Fibroblast of lung (primary cell): ENCODE data around the gene GPC5. TPM values are rescaled to one million over a fixed set of nuclear protein-coding genes. Genes with fewer than 3 reads are reported as not detected.

Experiments
- DNase-seq, 2 donors: peaks; one replicate each; pipeline versions ENCODE4 v3.0.0 to v3.0.0-alpha.2; 2010; ENCODE audit warnings: low read depth in 2 of 2
- H2AFZ ChIP-seq: 2 replicates; pipeline ENCODE4 v1.5.1; 2012; ENCODE audit warnings: low read length, control low read depth, inconsistent platforms
- H3K27ac ChIP-seq: 2 replicates; pipeline ENCODE4 v1.5.1; 2011; ENCODE audit warnings: low read length, control low read depth; ENCODE audit not compliant: insufficient read depth
- H3K27me3 ChIP-seq: 2 replicates; pipeline ENCODE4 v1.5.1; 2011; ENCODE audit warnings: mild to moderate bottlenecking, low read length; ENCODE audit not compliant: control insufficient read depth, insufficient read depth
- H3K36me3 ChIP-seq: 2 replicates; pipeline ENCODE4 v1.5.1; 2011; ENCODE audit warnings: low read length; ENCODE audit not compliant: control insufficient read depth, insufficient read depth
- H3K4me1 ChIP-seq: 2 replicates; pipeline ENCODE4 v1.5.1; 2011; ENCODE audit warnings: low read length; ENCODE audit not compliant: control insufficient read depth, insufficient read depth; ENCODE audit errors: extremely low read depth
- H3K4me2 ChIP-seq: 2 replicates; pipeline ENCODE4 v1.5.1; 2011; ENCODE audit warnings: low read length, control low read depth; ENCODE audit not compliant: insufficient read depth; ENCODE audit errors: extremely low read depth
- H3K4me3 ChIP-seq, 4 experiments: fragments of 200-600 bp in 1 of 4; sonication (generic) in 1 of 4; replicated peaks in 1 of 4; 2 replicates each; pipeline ENCODE4 v1.5.1; 2011 to 2016; ENCODE audit warnings: low read length in 4 of 4, low read depth in 3 of 4, mild to moderate bottlenecking in 3 of 4, control low read depth in 2 of 4, inconsistent platforms in 1 of 4, mixed read lengths in 1 of 4; ENCODE audit not compliant: insufficient read depth in 1 of 4; ENCODE audit errors: control extremely low read depth in 1 of 4
- H3K79me2 ChIP-seq: 2 replicates; pipeline ENCODE4 v1.5.1; 2012; ENCODE audit warnings: mild to moderate bottlenecking, low read length, inconsistent platforms; ENCODE audit not compliant: control insufficient read depth, insufficient read depth
- H3K9ac ChIP-seq: 2 replicates; pipeline ENCODE4 v1.5.1; 2011; ENCODE audit warnings: mild to moderate bottlenecking, low read length, control low read depth; ENCODE audit not compliant: insufficient read depth
- H3K9me3 ChIP-seq: 2 replicates; pipeline ENCODE4 v1.5.1; 2012; ENCODE audit warnings: low read depth, low read length; ENCODE audit not compliant: control insufficient read depth, insufficient read depth
- H4K20me1 ChIP-seq: 2 replicates; pipeline ENCODE4 v1.5.1; 2011; ENCODE audit warnings: low read length; ENCODE audit not compliant: control insufficient read depth, insufficient read depth; ENCODE audit errors: extremely low read depth
- EZH2 ChIP-seq: IDR thresholded peaks from 2 replicates; pipeline ENCODE4 v1.5.1; 2012; ENCODE audit warnings: low read length, control low read depth, mild to moderate bottlenecking; ENCODE audit errors: missing control alignments
- polyA plus RNA-seq, 2 donors: library from polyadenylated mRNA; depleted of rRNA in 1 of 2; stranded (reverse) in 1 of 2; unstranded in 1 of 2; fragments of >200 nt; gene quantifications; 2 replicates each; pipeline ENCODE4 v1.2.1, GENCODE V29; 2011 to 2012; ENCODE audit warnings: missing spikeins in 1 of 2
- total RNA-seq: library from RNA; depleted of rRNA; stranded (reverse); fragments of >200 nt; gene quantifications from 2 replicates; pipeline ENCODE4 v1.2.1, GENCODE V29; 2014
- TF ChIP-seq, protein P1 (sequence below), 2 donors: IDR thresholded peaks in 1 of 2; conservative IDR thresholded peaks in 1 of 2; 1 replicate in 1 of 2; 2 replicates in 1 of 2; pipeline ENCODE4 v1.5.1; 2011 to 2012; ENCODE audit warnings: low read length in 2 of 2, control low read depth in 1 of 2, inconsistent platforms in 1 of 2, low read depth in 1 of 2, mild to moderate bottlenecking in 1 of 2

GPC5 gene
- total and polyA plus RNA-seq, 2 donors (not counting 1 experiment from before 2014, with no cell fraction given): 0.17 TPM; not detected in 1

DNA sequence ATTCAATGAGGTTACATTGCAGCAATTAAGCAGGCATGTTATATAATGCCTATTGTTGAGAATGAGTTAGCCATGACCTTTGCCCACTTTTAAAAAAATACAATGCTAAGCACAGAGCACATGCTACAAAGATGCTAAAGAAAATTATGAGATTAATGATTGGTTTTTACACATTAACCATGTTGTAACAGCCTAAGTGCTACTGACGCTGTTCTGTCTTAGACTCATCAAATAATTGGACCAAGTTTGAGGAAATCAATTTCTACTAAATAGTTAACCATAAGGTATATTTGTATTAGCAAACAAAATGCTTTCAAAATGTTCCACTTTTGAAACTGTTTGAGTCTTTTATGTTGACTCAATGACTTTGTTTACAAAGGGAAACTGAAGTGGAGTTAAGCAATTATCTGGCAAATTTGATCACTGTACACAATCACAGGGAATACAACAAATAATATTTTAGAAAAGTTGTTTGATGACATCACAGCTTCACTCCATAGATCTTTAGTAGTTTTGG lies 36.6 kb upstream of the GPC5 start:
- no peaks in the 10 kb centered on the region for H3K79me2 ChIP-seq
- no peak overlapping the region for H2AFZ ChIP-seq
- H3K27ac ChIP-seq: no peak overlapping the region
- H3K27me3 ChIP-seq: no peaks in the 10 kb centered on the region
- TF ChIP-seq EZH2: no peak
- TF ChIP-seq, protein P1, sequence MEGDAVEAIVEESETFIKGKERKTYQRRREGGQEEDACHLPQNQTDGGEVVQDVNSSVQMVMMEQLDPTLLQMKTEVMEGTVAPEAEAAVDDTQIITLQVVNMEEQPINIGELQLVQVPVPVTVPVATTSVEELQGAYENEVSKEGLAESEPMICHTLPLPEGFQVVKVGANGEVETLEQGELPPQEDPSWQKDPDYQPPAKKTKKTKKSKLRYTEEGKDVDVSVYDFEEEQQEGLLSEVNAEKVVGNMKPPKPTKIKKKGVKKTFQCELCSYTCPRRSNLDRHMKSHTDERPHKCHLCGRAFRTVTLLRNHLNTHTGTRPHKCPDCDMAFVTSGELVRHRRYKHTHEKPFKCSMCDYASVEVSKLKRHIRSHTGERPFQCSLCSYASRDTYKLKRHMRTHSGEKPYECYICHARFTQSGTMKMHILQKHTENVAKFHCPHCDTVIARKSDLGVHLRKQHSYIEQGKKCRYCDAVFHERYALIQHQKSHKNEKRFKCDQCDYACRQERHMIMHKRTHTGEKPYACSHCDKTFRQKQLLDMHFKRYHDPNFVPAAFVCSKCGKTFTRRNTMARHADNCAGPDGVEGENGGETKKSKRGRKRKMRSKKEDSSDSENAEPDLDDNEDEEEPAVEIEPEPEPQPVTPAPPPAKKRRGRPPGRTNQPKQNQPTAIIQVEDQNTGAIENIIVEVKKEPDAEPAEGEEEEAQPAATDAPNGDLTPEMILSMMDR (conservative IDR thresholded peaks at IDR 0.05 in 1 of 2, IDR thresholded peaks at IDR 0.05 in 1 of 2; ENCODE audit: low read depth in 1 of 2, low read length in 2 of 2): no peak
- DNase-seq: no peak
- no peaks in the 10 kb centered on the region for H3K36me3 ChIP-seq
- H4K20me1 ChIP-seq: no peaks in the 10 kb centered on the region
- H3K4me1 ChIP-seq: no peaks in the 10 kb centered on the region
- no peak overlapping the region for H3K4me2 ChIP-seq
- H3K9ac ChIP-seq: no peak overlapping the region
- H3K9me3 ChIP-seq: no peaks in the 10 kb centered on the region
- no peak overlapping the region for H3K4me3 ChIP-seq

DNA sequence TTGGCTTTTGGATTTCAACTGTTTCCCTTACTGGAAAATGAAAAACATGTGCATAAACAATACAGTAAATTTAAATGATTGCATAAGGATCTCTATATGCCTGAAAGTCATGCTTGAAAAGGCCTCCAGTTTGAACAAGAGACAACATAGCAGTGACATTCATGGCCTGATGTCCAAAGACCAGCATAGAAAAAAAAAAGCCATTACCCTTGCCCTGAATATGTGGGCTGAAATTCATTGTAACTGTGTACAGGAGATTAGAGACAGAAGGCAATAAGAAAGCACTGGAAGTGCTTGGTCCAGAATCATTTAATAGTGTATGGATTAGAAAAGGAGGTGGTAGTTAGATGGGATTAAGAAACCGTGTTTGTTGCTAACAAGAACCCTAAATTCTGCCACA lies 35.5 kb upstream of the GPC5 start:
- Histone ChIP-seq H3K4me3 (no peak overlapping the region), H3K27me3 (no peaks in the 10 kb centered on the region), H3K36me3 (no peaks in the 10 kb centered on the region), H3K4me2 (no peak overlapping the region), H2AFZ (no peak overlapping the region), H3K9me3 (no peaks in the 10 kb centered on the region), H3K9ac (no peak overlapping the region), H3K4me1 (no peaks in the 10 kb centered on the region), H3K79me2 (no peaks in the 10 kb centered on the region), H3K27ac (no peak overlapping the region), H4K20me1 (no peaks in the 10 kb centered on the region)
- no peak for TF ChIP-seq EZH2
- TF ChIP-seq, protein P1 (conservative IDR thresholded peaks at IDR 0.05 in 1 of 2, IDR thresholded peaks at IDR 0.05 in 1 of 2; ENCODE audit: low read depth in 1 of 2, low read length in 2 of 2): no peak
- no peak for DNase-seq

DNA sequence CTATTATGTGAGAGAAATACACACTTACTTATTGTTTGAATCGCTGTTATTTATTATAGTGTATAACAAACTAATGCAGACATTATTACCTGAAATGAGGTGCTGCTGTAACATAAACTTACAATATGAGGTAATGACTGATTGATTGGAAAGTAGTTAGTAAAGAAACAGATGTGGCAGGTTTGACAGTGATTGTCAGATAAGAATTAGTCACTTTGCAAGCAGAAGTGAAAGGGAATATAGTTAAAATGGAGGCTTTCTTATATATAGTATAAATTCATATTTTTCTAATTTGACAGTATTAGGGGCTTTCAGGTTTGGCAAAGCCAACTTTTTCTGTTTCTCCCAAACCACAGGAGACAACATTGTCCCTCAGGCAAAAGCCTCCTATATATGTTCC lies 30.3 kb upstream of the GPC5 start:
- no peak for DNase-seq
- H4K20me1 ChIP-seq: no peaks in the 10 kb centered on the region
- no peaks in the 10 kb centered on the region for H3K79me2 ChIP-seq
- H3K27me3 ChIP-seq: no peaks in the 10 kb centered on the region
- H3K27ac ChIP-seq: no peak overlapping the region
- H3K4me2 ChIP-seq: no peak overlapping the region
- no peaks in the 10 kb centered on the region for H3K36me3 ChIP-seq
- H3K4me3 ChIP-seq: no peak overlapping the region
- H3K9me3 ChIP-seq: no peaks in the 10 kb centered on the region
- TF ChIP-seq EZH2: no peak
- TF ChIP-seq, protein P1 (conservative IDR thresholded peaks at IDR 0.05 in 1 of 2, IDR thresholded peaks at IDR 0.05 in 1 of 2; ENCODE audit: low read depth in 1 of 2, low read length in 2 of 2): no peak
- H2AFZ ChIP-seq: no peak overlapping the region
- H3K9ac ChIP-seq: no peak overlapping the region
- peaks cover 2% of the 10 kb centered on the region for H3K4me1 ChIP-seq
